ENCODE data around the gene FAM221A.

DNA sequence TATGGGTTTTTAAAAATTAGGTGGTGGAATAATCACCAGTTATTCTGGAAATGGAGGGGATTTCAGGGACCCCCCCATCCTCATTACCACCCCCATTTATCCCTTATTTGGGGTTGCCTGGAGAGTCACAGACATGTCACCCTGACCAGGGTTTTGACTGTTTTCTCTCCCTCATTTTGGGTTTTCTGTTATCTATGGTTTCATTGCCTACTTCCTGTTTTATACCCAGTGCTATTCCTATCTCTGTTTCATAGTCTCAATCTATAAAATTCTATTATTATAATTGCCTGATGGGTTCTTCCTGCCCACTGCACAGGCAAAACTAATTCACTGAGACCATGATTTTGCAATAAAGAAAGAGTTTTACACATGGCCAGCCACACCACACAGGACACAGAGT lies 15.9 kb upstream of the FAM221A start:
- TF ChIP-seq, protein P1, sequence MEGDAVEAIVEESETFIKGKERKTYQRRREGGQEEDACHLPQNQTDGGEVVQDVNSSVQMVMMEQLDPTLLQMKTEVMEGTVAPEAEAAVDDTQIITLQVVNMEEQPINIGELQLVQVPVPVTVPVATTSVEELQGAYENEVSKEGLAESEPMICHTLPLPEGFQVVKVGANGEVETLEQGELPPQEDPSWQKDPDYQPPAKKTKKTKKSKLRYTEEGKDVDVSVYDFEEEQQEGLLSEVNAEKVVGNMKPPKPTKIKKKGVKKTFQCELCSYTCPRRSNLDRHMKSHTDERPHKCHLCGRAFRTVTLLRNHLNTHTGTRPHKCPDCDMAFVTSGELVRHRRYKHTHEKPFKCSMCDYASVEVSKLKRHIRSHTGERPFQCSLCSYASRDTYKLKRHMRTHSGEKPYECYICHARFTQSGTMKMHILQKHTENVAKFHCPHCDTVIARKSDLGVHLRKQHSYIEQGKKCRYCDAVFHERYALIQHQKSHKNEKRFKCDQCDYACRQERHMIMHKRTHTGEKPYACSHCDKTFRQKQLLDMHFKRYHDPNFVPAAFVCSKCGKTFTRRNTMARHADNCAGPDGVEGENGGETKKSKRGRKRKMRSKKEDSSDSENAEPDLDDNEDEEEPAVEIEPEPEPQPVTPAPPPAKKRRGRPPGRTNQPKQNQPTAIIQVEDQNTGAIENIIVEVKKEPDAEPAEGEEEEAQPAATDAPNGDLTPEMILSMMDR (IDR thresholded peaks at IDR 0.05), result no peak
- TF ChIP-seq POLR2A (IDR thresholded peaks at IDR 0.05), result no peak
